Suppressor macrophage treated with lipopolysaccharide for 4 hours (primary cell): ENCODE data around the gene EIF1.
A peak's percentile ranks its signal among the peaks of the same experiment; 100 is the strongest.

ENCODE experiments used
- DNase-seq: peaks from one replicate; pipeline ENCODE4 v3.0.0-alpha.2; 2020

Gene EIF1

GRCh38 chr17:41705271-41705991, 16.7 kb downstream of the EIF1 start:
- DNase-seq: no peak

GRCh38 chr17:41707803-41708669, 19.4 kb downstream of the EIF1 start:
- DNase-seq: no peak

GRCh38 chr17:41710472-41711090, 21.9 kb downstream of the EIF1 start:
- no peak for DNase-seq

GRCh38 chr17:41711669-41712400, 23.1 kb downstream of the EIF1 start, which contains the start of gene GAST:
GAST (plus strand) TSS chr17:41712331; CDS start chr17:41715437, 3,106 bp downstream.
- no peak for DNase-seq

GRCh38 chr17:41717408-41718286, 29.0 kb downstream of the EIF1 start:
- DNase-seq: peak; percentile 53

GRCh38 chr17:41718287-41718645, 29.6 kb downstream of the EIF1 start:
- DNase-seq: no peak

- DNase-seq: no peak
These were observed 33.5 kb downstream of the EIF1 start for GRCh38 chr17:41722231-41722630.

GRCh38 chr17:41723801-41724475, 35.3 kb downstream of the EIF1 start:
- DNase-seq: no peak

GRCh38 chr17:41724476-41725050, 35.9 kb downstream of the EIF1 start:
- DNase-seq: no peak

GRCh38 chr17:41725134-41725533, 36.4 kb downstream of the EIF1 start:
- no peak for DNase-seq

- no peak for DNase-seq
These were observed 39.4 kb downstream of the EIF1 start for GRCh38 chr17:41728056-41728455.

GRCh38 chr17:41730479-41730878, 41.8 kb downstream of the EIF1 start:
- no peak for DNase-seq

- no peak for DNase-seq
These were observed 43.2 kb downstream of the EIF1 start for GRCh38 chr17:41731836-41732235.

- no peak for DNase-seq
These were observed 44.9 kb downstream of the EIF1 start for GRCh38 chr17:41733348-41734138.

- no peak for DNase-seq
These were observed 45.7 kb downstream of the EIF1 start, which contains the start of gene HAP1 for GRCh38 chr17:41734139-41734948. HAP1 (minus strand) TSS chr17:41734643; CDS start chr17:41734634, 9 bp downstream.

GRCh38 chr17:41734949-41735313, 46.2 kb downstream of the EIF1 start:
- DNase-seq: no peak

- DNase-seq: no peak
These were observed 47.1 kb downstream of the EIF1 start for GRCh38 chr17:41735744-41736143.

- DNase-seq: no peak
These were observed 48.4 kb downstream of the EIF1 start for GRCh38 chr17:41736983-41737679.

- no peak for DNase-seq
These were observed 49.0 kb downstream of the EIF1 start for GRCh38 chr17:41737680-41738023.
